ENCODE results near the gene BAG5.

BAG5 gene

DNA sequence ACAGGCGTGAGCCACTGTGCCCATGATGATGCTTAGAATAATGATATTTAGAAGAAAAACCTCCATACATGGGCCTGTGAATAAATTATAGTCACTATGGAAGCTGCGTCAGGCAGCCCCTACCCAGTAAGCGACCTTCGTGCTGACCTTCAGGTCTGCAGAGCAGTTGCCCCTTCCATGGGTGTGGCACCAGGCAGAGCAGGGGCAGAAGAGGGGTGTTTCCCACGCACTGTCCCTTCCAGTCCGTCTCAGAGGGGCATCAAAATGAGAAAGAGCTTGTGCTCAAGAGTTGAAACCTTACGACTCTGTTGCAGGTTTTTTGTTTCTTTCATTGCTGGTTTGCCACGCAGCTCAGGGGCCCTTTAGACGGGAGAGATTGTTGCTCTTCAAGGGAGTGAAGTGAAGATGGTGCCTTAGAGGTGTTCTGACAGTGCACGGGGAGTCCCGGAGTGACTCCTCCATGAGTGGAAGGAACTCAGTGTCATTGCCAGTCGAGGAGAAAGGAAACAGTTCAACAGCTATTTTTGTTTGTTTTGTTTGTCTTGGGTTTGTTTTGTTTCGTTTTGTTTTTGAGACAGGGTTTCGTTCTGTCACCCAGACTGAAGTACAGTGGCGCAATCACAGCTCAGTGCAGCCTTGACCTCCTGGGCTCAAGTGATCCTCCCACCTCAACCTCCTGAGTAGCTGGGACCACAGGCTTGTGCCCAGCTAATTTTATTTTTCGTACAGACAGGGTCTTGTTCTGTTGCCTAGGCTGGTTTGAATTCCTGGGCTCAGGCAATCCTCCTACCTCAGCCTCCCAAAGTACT lies 53.7 kb downstream of the BAG5 start:
- DNase-seq (ENCODE audit: low spot score) = no peak

DNA sequence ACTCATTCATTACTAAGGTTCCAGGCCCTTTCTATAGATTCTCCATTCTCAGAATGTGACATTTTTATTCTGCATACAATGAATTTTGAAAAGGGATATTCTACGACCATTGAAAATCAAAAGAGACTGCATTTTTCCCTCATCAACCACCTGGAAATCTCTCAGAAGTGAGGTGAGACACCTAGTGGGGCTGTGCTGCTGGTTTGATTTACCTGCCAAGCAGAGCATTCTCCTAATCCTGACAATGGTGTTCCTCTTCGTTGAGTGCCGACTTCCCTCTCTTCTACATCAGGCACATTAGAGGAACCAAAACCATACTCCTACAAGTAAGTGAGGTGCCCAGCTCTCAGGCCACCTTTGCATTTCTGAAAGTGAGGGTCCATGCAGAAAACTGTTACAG lies 54.7 kb downstream of the BAG5 start:
- DNase-seq (ENCODE audit: low spot score) = no peak
